ENCODE measurements around the gene CPNE2.
A peak's percentile ranks its signal among the peaks of the same experiment; 100 is the strongest.

CPNE2 gene

GRCh38 chr16:57087003-57087402 lies 5.4 kb upstream of the CPNE2 start:
- Histone ChIP-seq H3K9me3 (ENCODE audit: control insufficient read depth, low read length) (no peaks in the 10 kb centered on the region), H3K36me3 (ENCODE audit: control insufficient read depth in 1 of 2, insufficient read depth in 2 of 2, low read depth in 1 of 2, low read length in 2 of 2) (peaks cover 0 to 19% of the 10 kb centered on the region in 2 experiments), H3K27me3 (ENCODE audit: control insufficient read depth in 1 of 2, insufficient read depth in 1 of 2, low read length in 2 of 2) (peaks cover 6 to 12% of the 10 kb centered on the region in 2 experiments), H3K27ac (ENCODE audit: low read length, poor library complexity, severe bottlenecking) (no peak overlapping the region), H3K79me1 (replicated peaks; ENCODE audit: low read length, poor library complexity, severe bottlenecking) (no peaks in the 10 kb centered on the region), H2BK12ac (ENCODE audit: low read length in 2 of 2) (no peak overlapping the region), H3K4me1 (ENCODE audit: control insufficient read depth, insufficient read depth, low read depth, low read length) (peaks cover 7% of the 10 kb centered on the region), H2BK120ac (ENCODE audit: low read depth, low read length) (no peak overlapping the region), H3K14ac (ENCODE audit: low read length in 2 of 2) (no peak overlapping the region), H2BK5ac (ENCODE audit: low read depth, low read length, poor library complexity, severe bottlenecking) (no peak overlapping the region), H3K23ac (ENCODE audit: low read length in 2 of 2) (no peak overlapping the region), H2AFZ (ENCODE audit: low read depth, low read length) (no peak overlapping the region), H3K4me3 (ENCODE audit: insufficient read depth in 1 of 2, low read depth in 1 of 2, low read length in 2 of 2) (no peak overlapping the region), H3K4me2 (ENCODE audit: low read length, poor library complexity, severe bottlenecking) (no peak overlapping the region), H3K18ac (ENCODE audit: low read depth in 1 of 2, low read length in 2 of 2) (no peak overlapping the region), H2AK5ac (ENCODE audit: low read length, severe bottlenecking) (no peak overlapping the region), H4K8ac (ENCODE audit: low read length) (no peak overlapping the region), H3K9ac (ENCODE audit: low read length) (no peak overlapping the region), H4K91ac (ENCODE audit: low read length) (no peak overlapping the region), H2BK15ac (ENCODE audit: low read depth, poor library complexity, severe bottlenecking) (no peak overlapping the region), H3K4ac (ENCODE audit: low read depth in 1 of 2, low read length in 2 of 2) (no peak overlapping the region)
- WGBS = 100% methylated on average over 1 of the region's 2 CpGs
- no peak for DNase-seq

DNA sequence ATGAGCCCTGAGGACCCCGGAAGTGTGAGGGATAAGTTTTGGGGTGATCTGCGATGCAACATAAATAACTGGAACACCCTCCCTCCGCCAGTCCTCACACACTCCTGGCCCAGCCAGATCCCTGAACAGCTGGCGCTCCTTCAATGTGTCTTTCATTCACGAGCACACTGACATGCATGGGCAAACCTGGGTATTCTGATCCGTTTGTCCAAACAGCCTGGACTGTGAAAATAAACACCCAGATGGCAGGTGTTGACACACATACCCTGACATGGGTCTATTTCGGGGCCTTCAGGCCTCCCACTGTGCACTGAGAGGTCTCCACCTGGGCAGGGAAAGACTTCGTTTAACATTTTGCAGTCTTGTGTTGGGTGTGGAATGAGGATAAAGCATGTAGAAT lies 3.0 kb upstream of the CPNE2 start:
- Histone ChIP-seq H3K9me3 (ENCODE audit: control insufficient read depth, low read length) (no peaks in the 10 kb centered on the region), H3K9ac (ENCODE audit: low read length) (no peak overlapping the region), H2BK15ac (ENCODE audit: low read depth, poor library complexity, severe bottlenecking) (no peak overlapping the region), H3K27me3 (ENCODE audit: control insufficient read depth in 1 of 2, insufficient read depth in 1 of 2, low read length in 2 of 2) (peaks cover 0 to 6% of the 10 kb centered on the region in 2 experiments), H3K18ac (ENCODE audit: low read depth in 1 of 2, low read length in 2 of 2) (no peak overlapping the region), H2BK120ac (ENCODE audit: low read depth, low read length) (no peak overlapping the region), H3K36me3 (ENCODE audit: control insufficient read depth in 1 of 2, insufficient read depth in 2 of 2, low read depth in 1 of 2, low read length in 2 of 2) (no peaks in the 10 kb centered on the region), H4K91ac (ENCODE audit: low read length) (no peak overlapping the region), H2BK5ac (ENCODE audit: low read depth, low read length, poor library complexity, severe bottlenecking) (no peak overlapping the region), H3K79me1 (replicated peaks; ENCODE audit: low read length, poor library complexity, severe bottlenecking) (peaks cover 10% of the 10 kb centered on the region), H3K23ac (ENCODE audit: low read length in 2 of 2) (no peak overlapping the region), H4K8ac (ENCODE audit: low read length) (no peak overlapping the region), H3K4me3 (ENCODE audit: insufficient read depth in 1 of 2, low read depth in 1 of 2, low read length in 2 of 2) (no peak overlapping the region), H3K27ac (ENCODE audit: low read length, poor library complexity, severe bottlenecking) (no peak overlapping the region), H3K4me2 (ENCODE audit: low read length, poor library complexity, severe bottlenecking) (no peak overlapping the region), H2AK5ac (ENCODE audit: low read length, severe bottlenecking) (no peak overlapping the region), H3K14ac (ENCODE audit: low read length in 2 of 2) (no peak overlapping the region), H2BK12ac (ENCODE audit: low read length in 2 of 2) (no peak overlapping the region), H3K4ac (ENCODE audit: low read depth in 1 of 2, low read length in 2 of 2) (no peak overlapping the region), H3K4me1 (ENCODE audit: control insufficient read depth, insufficient read depth, low read depth, low read length) (peaks cover 18% of the 10 kb centered on the region), H2AFZ (ENCODE audit: low read depth, low read length) (no peak overlapping the region)
- no peak for DNase-seq
- whole genome bisulfite sequencing = 86% methylated on average over 8 of the region's 8 CpGs

DNA sequence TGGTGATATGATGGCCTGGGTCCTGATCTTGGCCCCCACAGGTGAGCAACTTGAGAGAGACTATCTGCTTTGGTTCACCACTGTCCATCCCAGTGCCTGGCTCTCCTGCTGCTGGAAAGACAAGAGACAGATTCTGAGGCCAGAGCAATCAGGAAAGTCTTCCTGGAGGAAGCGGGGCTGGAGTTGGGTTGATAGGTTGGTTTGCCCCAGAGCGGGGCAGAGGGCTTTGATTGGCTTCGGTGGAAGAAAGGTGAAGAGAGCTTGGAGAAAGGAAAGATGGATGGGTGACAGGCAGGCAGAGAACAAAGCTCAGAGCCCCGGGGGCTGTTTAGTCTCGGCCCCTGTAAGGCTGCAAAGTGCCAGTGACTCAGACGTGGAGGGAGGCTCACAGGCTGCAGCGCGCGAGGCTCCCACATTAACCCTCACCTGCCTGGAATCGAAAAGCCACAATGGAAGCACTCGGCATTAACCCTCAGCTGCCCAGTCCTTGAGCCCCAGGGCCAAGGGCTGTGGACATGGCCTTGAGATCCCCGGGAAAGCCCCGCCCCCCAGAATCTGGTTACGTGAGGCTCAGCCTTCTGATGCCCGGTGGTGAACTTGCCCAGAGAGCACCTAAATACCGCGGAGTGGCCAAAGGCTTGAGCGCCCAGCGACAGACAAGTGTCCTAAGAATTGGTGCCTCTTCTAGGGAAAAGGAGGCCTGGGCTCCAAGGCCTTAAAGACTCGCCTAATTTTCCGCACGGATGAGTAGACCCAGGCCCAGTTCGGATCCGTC lies 996 bp upstream of the CPNE2 start:
- Histone ChIP-seq H4K8ac (ENCODE audit: low read length) (peak overlapping the region; percentile 19), H3K27ac (ENCODE audit: low read length, poor library complexity, severe bottlenecking) (no peak overlapping the region), H3K79me1 (replicated peaks; ENCODE audit: low read length, poor library complexity, severe bottlenecking) (peaks cover 18% of the 10 kb centered on the region), H2BK5ac (ENCODE audit: low read depth, low read length, poor library complexity, severe bottlenecking) (no peak overlapping the region), H3K27me3 (ENCODE audit: control insufficient read depth in 1 of 2, insufficient read depth in 1 of 2, low read length in 2 of 2) (peaks cover 0 to 6% of the 10 kb centered on the region in 2 experiments), H3K14ac (ENCODE audit: low read length in 2 of 2) (no peak overlapping the region), H3K18ac (ENCODE audit: low read depth in 1 of 2, low read length in 2 of 2) (no peak overlapping the region), H3K36me3 (ENCODE audit: control insufficient read depth in 1 of 2, insufficient read depth in 2 of 2, low read depth in 1 of 2, low read length in 2 of 2) (no peaks in the 10 kb centered on the region), H3K4me2 (ENCODE audit: low read length, poor library complexity, severe bottlenecking) (peak overlapping the region; percentile 88), H2BK12ac (ENCODE audit: low read length in 2 of 2) (no peak overlapping the region), H2AK5ac (ENCODE audit: low read length, severe bottlenecking) (no peak overlapping the region), H3K9me3 (ENCODE audit: control insufficient read depth, low read length) (no peaks in the 10 kb centered on the region), H3K4me1 (ENCODE audit: control insufficient read depth, insufficient read depth, low read depth, low read length) (peaks cover 16% of the 10 kb centered on the region), H2BK120ac (ENCODE audit: low read depth, low read length) (no peak overlapping the region), H3K4ac (ENCODE audit: low read depth in 1 of 2, low read length in 2 of 2) (no peak overlapping the region), H3K4me3 (ENCODE audit: insufficient read depth in 1 of 2, low read depth in 1 of 2, low read length in 2 of 2) (peak overlapping the region; percentile 27 to 76), H3K23ac (ENCODE audit: low read length in 2 of 2) (no peak overlapping the region), H2AFZ (ENCODE audit: low read depth, low read length) (no peak overlapping the region), H4K91ac (ENCODE audit: low read length) (no peak overlapping the region), H3K9ac (ENCODE audit: low read length) (peak overlapping the region; percentile 71), H2BK15ac (ENCODE audit: low read depth, poor library complexity, severe bottlenecking) (no peak overlapping the region)
- DNase-seq = peak; percentile 78
- WGBS = 5% methylated on average over 24 of the region's 24 CpGs

DNA sequence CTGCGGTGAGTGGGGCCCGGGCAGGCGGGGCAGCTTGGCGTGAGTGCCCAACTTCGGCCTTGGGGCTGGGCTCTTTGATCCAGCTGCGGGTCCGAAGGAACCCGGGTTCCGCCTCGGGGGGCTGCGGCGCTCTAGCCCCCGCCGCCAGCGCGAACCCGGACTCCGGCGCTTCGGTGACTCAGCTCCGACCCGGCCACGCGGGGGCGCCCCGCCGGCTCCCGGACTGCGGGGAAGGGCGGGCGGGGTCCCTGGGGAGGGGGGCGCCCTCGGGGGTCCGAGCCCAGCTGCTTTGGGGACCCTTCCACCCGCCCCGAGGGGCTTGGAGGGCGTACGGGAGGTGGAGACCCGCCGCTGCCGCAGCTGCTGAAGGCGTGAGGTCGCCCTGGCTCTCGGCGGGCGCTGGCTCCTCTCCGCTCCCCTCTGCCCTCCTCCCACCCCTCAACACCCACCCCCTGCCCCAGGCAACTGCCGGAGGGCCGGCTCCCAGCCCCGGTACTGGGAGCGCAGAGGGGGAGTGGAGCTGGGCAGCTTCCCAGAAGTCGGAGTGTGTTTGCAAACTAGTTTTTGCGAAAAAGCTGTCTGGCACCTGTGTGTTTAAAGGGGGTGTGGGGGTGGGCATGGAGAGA lies 516 bp downstream of the CPNE2 start:
- H4K8ac ChIP-seq (ENCODE audit: low read length) = no peak overlapping the region
- H3K9me3 ChIP-seq (ENCODE audit: control insufficient read depth, low read length) = no peaks in the 10 kb centered on the region
- peaks cover 26% of the 10 kb centered on the region for H3K79me1 ChIP-seq (replicated peaks; ENCODE audit: low read length, poor library complexity, severe bottlenecking)
- no peak overlapping the region for H2AK5ac ChIP-seq (ENCODE audit: low read length, severe bottlenecking)
- H3K4me1 ChIP-seq (ENCODE audit: control insufficient read depth, insufficient read depth, low read depth, low read length) = peaks cover 16% of the 10 kb centered on the region
- DNase-seq = peak; percentile 42
- H2BK5ac ChIP-seq (ENCODE audit: low read depth, low read length, poor library complexity, severe bottlenecking) = no peak overlapping the region
- peak overlapping the region; percentile 68 for H2BK15ac ChIP-seq (ENCODE audit: low read depth, poor library complexity, severe bottlenecking)
- peaks cover 0 to 6% of the 10 kb centered on the region in 2 experiments for H3K27me3 ChIP-seq (ENCODE audit: control insufficient read depth in 1 of 2, insufficient read depth in 1 of 2, low read length in 2 of 2)
- H2BK120ac ChIP-seq (ENCODE audit: low read depth, low read length) = peak overlapping the region; percentile 64
- H3K4me3 ChIP-seq (ENCODE audit: insufficient read depth in 1 of 2, low read depth in 1 of 2, low read length in 2 of 2) = peak overlapping the region; percentile 73 to 86
- no peak overlapping the region for H3K27ac ChIP-seq (ENCODE audit: low read length, poor library complexity, severe bottlenecking)
- no peak overlapping the region for H3K23ac ChIP-seq (ENCODE audit: low read length in 2 of 2)
- peak overlapping the region; percentile 85 to 90 for H3K18ac ChIP-seq (ENCODE audit: low read depth in 1 of 2, low read length in 2 of 2)
- H4K91ac ChIP-seq (ENCODE audit: low read length) = peak overlapping the region; percentile 41
- 0% methylated on average over 14 of the region's 53 CpGs for WGBS
- H2AFZ ChIP-seq (ENCODE audit: low read depth, low read length) = peak overlapping the region; percentile 80
- peak overlapping the region; percentile 51 to 70 for H3K4ac ChIP-seq (ENCODE audit: low read depth in 1 of 2, low read length in 2 of 2)
- H3K14ac ChIP-seq (ENCODE audit: low read length in 2 of 2) = peak overlapping the region in 1 of 2 experiments; percentile 37
- peak overlapping the region; percentile 68 for H3K9ac ChIP-seq (ENCODE audit: low read length)
- peak overlapping the region; percentile 80 for H3K4me2 ChIP-seq (ENCODE audit: low read length, poor library complexity, severe bottlenecking)
- no peaks in the 10 kb centered on the region for H3K36me3 ChIP-seq (ENCODE audit: control insufficient read depth in 1 of 2, insufficient read depth in 2 of 2, low read depth in 1 of 2, low read length in 2 of 2)
- peak overlapping the region in 1 of 2 experiments; percentile 80 for H2BK12ac ChIP-seq (ENCODE audit: low read length in 2 of 2)
